Colonic mucosa (tissue), 4 donors: ENCODE data around the gene TFF2. TPM values are rescaled to one million over a fixed set of nuclear protein-coding genes. Genes with fewer than 3 reads are reported as not detected.

Experiments used
- DNase-seq: peaks from one replicate; pipeline ENCODE4 v3.0.0-alpha.2; 2020
- H3K27ac ChIP-seq: fragments of 200-600 bp; one replicate; pipeline ENCODE4 v1.8.0; 2021
- H3K27me3 ChIP-seq: fragments of 200-600 bp; one replicate; pipeline ENCODE4 v1.8.0; 2021
- H3K36me3 ChIP-seq: fragments of 200-600 bp; one replicate; pipeline ENCODE4 v1.8.0; 2021
- H3K4me1 ChIP-seq: fragments of 200-600 bp; one replicate; pipeline ENCODE4 v1.8.0; 2021; ENCODE audit warnings: mild to moderate bottlenecking
- H3K4me3 ChIP-seq: fragments of 200-600 bp; one replicate; pipeline ENCODE4 v1.8.0; 2021
- H3K9ac ChIP-seq, 2 donors: one replicate each; pipeline ENCODE4 v1.7.0; 2013; ENCODE audit warnings: control low read depth in 2 of 2, low read depth in 2 of 2, low read length in 2 of 2
- H3K9me3 ChIP-seq: fragments of 200-600 bp; one replicate; pipeline ENCODE4 v1.8.0; 2021
- intact Hi-C: fragments of 100-400 bp; cut with DNase I; formaldehyde crosslinking; loops from one replicate; pipeline ENCODE4 v1.14.1; 2022
- total RNA-seq, 2 donors: library from RNA; stranded (reverse); fragmentation: NEBNext Ultra II Directional in 1 of 2; extraction: Animal tissue kit (Norgen Biotek cat#: 25700) in 1 of 2; gene quantifications; one replicate each; pipeline ENCODE4 v1.2.1, GENCODE V29; 2021
- TF ChIP-seq, protein P1 (sequence below): fragments of 200-600 bp; IDR thresholded peaks from one replicate; pipeline ENCODE4 v1.8.0; 2022; ENCODE audit warnings: antibody characterized with exemption, mild to moderate bottlenecking
- donor health status: healthy.
- donor health status: DM: no; HTN: no; CAD: no.
- donor health status: DM: no; HTN: no; CAD: no.

The TFF2 gene
- total RNA-seq, 2 donors from 2014 or later, result 2.3 to 2.5 TPM

DNA sequence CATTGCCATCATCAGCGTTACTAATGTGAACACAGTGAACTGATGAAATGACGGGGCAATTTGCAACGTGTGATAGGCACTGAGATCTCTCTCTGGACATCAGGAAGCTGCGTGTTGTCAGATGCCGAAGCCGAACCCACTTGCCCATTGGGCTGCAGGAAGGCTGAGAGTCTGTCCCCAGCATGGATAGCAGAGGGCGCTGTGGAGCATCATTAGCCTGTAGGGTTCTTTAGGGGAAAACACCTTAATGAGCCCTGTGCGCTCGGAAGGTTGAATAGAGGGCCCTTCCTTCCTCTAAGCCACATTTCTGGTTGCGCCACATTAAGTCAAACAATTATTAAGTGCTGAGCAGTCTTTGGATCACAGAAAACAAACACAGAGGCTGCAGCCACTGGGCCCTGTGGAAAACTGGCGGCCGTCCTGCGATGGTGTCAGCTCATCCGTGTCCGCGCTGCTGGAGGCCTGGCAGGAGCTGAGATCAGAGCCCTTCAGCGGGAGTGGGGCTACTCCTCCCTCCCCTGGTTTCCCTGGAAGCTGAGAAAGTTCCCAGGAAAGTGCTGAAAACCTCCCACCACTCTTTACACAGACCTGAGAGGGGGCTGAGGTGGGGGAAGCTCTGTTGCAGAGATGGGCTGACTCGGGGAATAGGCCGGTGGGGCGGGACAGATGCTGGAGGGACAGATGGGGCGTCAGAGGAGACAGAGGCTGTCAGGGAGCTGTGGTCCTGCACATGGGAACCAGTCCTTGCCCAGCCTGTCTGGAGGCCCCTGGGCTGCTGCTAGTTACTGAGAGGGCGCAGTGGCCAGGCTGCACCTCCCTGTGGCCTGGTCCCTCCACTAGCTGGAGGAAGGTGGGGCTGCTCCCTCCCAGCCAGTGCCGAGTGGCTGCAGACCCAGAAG lies 12.7 kb downstream of the TFF2 start:
- intact Hi-C loops, result no loop called here
- Histone ChIP-seq H3K27me3 (peaks cover 3% of the 10 kb centered on the region), H3K27ac (no peak overlapping the region), H3K9ac (peak overlapping the region in 1 of 2 donors; percentile 19), H3K9me3 (no peaks in the 10 kb centered on the region), H3K36me3 (no peaks in the 10 kb centered on the region), H3K4me1 (peaks cover 4% of the 10 kb centered on the region), H3K4me3 (no peak overlapping the region)
- TF ChIP-seq, protein P1, sequence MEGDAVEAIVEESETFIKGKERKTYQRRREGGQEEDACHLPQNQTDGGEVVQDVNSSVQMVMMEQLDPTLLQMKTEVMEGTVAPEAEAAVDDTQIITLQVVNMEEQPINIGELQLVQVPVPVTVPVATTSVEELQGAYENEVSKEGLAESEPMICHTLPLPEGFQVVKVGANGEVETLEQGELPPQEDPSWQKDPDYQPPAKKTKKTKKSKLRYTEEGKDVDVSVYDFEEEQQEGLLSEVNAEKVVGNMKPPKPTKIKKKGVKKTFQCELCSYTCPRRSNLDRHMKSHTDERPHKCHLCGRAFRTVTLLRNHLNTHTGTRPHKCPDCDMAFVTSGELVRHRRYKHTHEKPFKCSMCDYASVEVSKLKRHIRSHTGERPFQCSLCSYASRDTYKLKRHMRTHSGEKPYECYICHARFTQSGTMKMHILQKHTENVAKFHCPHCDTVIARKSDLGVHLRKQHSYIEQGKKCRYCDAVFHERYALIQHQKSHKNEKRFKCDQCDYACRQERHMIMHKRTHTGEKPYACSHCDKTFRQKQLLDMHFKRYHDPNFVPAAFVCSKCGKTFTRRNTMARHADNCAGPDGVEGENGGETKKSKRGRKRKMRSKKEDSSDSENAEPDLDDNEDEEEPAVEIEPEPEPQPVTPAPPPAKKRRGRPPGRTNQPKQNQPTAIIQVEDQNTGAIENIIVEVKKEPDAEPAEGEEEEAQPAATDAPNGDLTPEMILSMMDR, result peak; percentile 66
- DNase-seq, result peak; percentile 90

DNA sequence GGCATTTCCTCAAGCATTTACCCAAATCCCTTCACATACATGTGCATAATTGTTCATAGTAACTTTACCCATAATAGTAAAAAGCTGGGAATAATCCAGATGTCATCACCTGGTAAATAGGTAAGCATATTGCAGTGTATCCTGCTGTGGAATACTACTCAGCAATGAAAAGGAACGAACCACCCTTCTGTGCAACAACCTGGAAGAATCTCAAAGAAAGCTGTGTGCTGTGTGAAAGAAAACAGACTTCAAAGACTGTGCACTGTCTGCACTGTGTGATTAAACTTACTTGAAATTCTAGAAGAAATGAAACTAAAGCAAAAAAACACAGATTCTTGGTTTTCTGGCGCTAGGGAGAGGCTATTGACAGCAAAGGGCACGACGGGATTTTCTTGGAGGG lies 13.5 kb downstream of the TFF2 start:
- H3K4me3 ChIP-seq, result no peak overlapping the region
- intact Hi-C loops, result no loop called here
- TF ChIP-seq, protein P1, result no peak
- no peaks in the 10 kb centered on the region for H3K9me3 ChIP-seq
- DNase-seq, result no peak
- H3K4me1 ChIP-seq, result peaks cover 5% of the 10 kb centered on the region
- no peaks in the 10 kb centered on the region for H3K36me3 ChIP-seq
- no peak overlapping the region for H3K9ac ChIP-seq
- peaks cover 3% of the 10 kb centered on the region for H3K27me3 ChIP-seq
- no peak overlapping the region for H3K27ac ChIP-seq

DNA sequence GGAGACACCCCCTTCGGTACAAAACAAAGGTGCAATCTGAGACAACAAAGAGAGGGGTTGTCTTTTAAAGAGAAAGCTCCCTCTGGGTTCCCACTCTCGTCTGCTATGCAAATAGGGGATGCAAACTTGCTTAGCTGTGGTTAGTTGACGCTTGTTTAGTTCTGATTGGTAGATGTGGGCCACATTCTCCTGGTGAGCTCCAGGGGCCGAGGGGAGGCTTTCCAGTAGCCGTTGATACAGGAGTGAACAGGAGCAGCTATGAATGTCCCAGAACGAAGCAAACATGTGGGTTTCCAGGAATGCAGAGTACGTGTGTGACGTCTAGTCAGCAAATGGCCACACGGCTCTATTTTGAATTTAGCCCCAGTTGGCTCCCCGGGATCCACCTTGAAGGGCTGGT lies 14.7 kb downstream of the TFF2 start:
- Histone ChIP-seq H3K9ac (no peak overlapping the region), H3K4me1 (peaks cover 10% of the 10 kb centered on the region), H3K4me3 (no peak overlapping the region), H3K9me3 (no peaks in the 10 kb centered on the region), H3K36me3 (no peaks in the 10 kb centered on the region), H3K27me3 (peaks cover 3% of the 10 kb centered on the region), H3K27ac (no peak overlapping the region)
- intact Hi-C loops, result no loop called here
- peak; percentile 16 for DNase-seq
- TF ChIP-seq, protein P1, result no peak

DNA sequence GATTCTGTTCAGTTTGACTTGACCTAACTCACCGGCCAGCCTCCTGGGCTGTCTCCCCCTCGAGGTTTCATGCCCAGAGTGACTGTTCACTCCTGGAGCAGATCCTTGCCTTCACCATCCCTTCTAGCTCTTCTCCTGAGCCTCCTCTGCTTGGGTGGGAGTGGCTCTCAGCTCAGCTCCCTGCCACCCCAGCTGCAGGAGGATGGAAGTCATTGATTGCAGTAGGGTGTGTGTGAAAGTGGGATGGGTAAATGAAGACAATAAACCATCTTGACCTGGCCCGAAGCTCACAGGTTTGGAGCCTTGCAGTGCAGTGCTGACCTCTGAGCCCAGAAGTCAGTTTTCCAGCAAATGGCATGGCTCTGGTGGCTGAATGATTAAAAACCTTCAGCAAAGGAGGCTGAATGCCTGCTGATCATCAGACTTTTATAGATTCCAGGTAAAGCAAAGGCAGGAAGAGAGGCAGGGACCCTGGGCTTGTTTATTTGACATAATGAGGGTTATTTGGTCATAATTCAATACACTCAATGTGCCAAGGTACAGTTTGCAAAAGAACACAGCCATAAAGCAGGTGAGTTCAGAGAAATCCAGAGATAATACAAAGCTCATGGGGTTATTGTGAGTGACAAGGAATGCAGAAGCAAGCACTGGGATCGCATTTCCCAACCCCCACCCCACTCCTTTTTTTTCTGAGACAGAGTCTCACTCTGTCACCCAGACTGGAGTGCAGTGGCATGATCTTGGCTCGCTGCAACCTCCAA lies 18.1 kb downstream of the TFF2 start:
- no peaks in the 10 kb centered on the region for H3K9me3 ChIP-seq
- TF ChIP-seq, protein P1, result no peak
- H3K9ac ChIP-seq, result peak overlapping the region in 1 of 2 donors; percentile 29
- H3K27me3 ChIP-seq, result peaks cover 3% of the 10 kb centered on the region
- H3K4me3 ChIP-seq, result no peak overlapping the region
- H3K27ac ChIP-seq, result peak overlapping the region; percentile 73
- peaks cover 9% of the 10 kb centered on the region for H3K4me1 ChIP-seq
- intact Hi-C loops, result no loop called here
- H3K36me3 ChIP-seq, result no peaks in the 10 kb centered on the region
- DNase-seq, result peak; percentile 69

DNA sequence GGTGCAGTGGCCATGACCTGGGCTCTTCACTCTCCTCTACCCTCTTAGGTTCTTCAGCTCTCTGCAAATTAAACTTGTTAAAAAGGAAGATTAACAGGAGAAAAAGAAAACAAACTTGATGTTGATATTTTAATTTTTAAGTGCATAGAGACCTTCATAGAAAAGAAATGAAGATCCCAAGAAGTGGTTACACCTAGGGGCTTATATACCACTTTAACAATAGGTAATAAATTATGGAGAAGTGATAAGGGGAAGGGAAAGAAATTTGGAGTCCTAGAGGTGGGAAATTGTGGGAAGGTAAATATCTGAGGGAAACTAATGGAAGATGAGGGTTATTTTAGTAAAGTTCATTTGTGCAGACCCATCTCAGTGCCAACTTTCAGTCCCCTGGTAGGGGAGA lies 19.1 kb downstream of the TFF2 start:
- H3K4me3 ChIP-seq, result no peak overlapping the region
- DNase-seq, result no peak
- H3K36me3 ChIP-seq, result no peaks in the 10 kb centered on the region
- TF ChIP-seq, protein P1, result no peak
- intact Hi-C loops, result no loop called here
- H3K9me3 ChIP-seq, result no peaks in the 10 kb centered on the region
- H3K27ac ChIP-seq, result peak overlapping the region; percentile 73
- H3K4me1 ChIP-seq, result peaks cover 9% of the 10 kb centered on the region
- H3K9ac ChIP-seq, result no peak overlapping the region
- peaks cover 3% of the 10 kb centered on the region for H3K27me3 ChIP-seq
